ENCODE results near the gene WAS.

DNA sequence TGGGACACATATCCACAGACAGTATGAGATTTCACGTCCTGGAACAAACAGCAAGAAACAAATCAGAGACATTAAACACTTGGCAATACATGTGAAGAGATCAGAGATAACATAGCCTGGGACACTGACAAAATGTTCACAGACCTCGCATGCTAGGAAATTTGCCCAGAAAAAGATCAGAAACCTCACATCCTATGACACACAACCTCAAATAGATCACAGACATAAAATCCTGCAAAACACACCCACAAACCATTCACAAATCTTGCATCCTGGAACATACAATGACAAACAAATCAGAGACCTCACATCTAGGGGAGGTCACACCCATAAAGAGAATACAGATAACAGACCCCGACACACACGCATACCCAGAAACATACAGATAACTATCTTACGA, 31.0 kb downstream of the WAS start:
- no peak for TF ChIP-seq POLR2A (IDR thresholded peaks at IDR 0.05)
- TF ChIP-seq, protein P1, sequence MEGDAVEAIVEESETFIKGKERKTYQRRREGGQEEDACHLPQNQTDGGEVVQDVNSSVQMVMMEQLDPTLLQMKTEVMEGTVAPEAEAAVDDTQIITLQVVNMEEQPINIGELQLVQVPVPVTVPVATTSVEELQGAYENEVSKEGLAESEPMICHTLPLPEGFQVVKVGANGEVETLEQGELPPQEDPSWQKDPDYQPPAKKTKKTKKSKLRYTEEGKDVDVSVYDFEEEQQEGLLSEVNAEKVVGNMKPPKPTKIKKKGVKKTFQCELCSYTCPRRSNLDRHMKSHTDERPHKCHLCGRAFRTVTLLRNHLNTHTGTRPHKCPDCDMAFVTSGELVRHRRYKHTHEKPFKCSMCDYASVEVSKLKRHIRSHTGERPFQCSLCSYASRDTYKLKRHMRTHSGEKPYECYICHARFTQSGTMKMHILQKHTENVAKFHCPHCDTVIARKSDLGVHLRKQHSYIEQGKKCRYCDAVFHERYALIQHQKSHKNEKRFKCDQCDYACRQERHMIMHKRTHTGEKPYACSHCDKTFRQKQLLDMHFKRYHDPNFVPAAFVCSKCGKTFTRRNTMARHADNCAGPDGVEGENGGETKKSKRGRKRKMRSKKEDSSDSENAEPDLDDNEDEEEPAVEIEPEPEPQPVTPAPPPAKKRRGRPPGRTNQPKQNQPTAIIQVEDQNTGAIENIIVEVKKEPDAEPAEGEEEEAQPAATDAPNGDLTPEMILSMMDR (IDR thresholded peaks at IDR 0.05) = no peak
